GM12891 (cell line): ENCODE results near the gene CDH4.

ENCODE experiments used
- DNase-seq: peaks from one replicate; pipeline ENCODE4 v3.0.0; 2011; ENCODE audit warnings: low spot score; ENCODE audit not compliant: insufficient read length
- FAIRE-seq: peaks from 2 replicates; lab custom pipeline; 2011; peaks lifted over from hg19 to GRCh38; lab: Jason Lieb, UNC
- PAX5 ChIP-seq: IDR thresholded peaks from 2 replicates; pipeline ENCODE4 v1.6.1; 2011; ENCODE audit warnings: low read length, moderate library complexity, mild to moderate bottlenecking; ENCODE audit not compliant: insufficient read depth, severe bottlenecking
- POLR2A ChIP-seq: IDR thresholded peaks from 2 replicates; pipeline ENCODE4 v1.6.1; 2011; ENCODE audit warnings: low read depth, low read length, control low read depth
- POLR2AphosphoS5 ChIP-seq: IDR thresholded peaks from 2 replicates; pipeline ENCODE4 v1.6.1; 2011; ENCODE audit warnings: low read depth, low read length, control low read depth
- POU2F2 ChIP-seq: IDR thresholded peaks from 2 replicates; pipeline ENCODE4 v1.6.1; 2011; ENCODE audit warnings: low read depth, mild to moderate bottlenecking, control low read depth, low read length, moderate library complexity
- SPI1 ChIP-seq: IDR thresholded peaks from 2 replicates; pipeline ENCODE4 v1.6.1; 2011; ENCODE audit warnings: low read depth, low read length, control low read depth
- TAF1 ChIP-seq: IDR thresholded peaks from 2 replicates; pipeline ENCODE4 v1.6.1; 2011; ENCODE audit warnings: low read depth, low read length, control low read depth

The CDH4 gene

GRCh38 chr20:61819921-61820825 lies 568.1 kb downstream of the CDH4 start:
- DNase-seq (no peak), FAIRE-seq (no peak)
- no peak for TF ChIP-seq PAX5
- TF ChIP-seq POLR2A, result no peak
- TF ChIP-seq TAF1, result no peak
- TF ChIP-seq POU2F2, result no peak
- no peak for TF ChIP-seq POLR2AphosphoS5
- no peak for TF ChIP-seq SPI1

- DNase-seq (no peak), FAIRE-seq (no peak)
- TF ChIP-seq PAX5 (no peak), POU2F2 (no peak), POLR2A (no peak), SPI1 (no peak), TAF1 (no peak), POLR2AphosphoS5 (no peak)
These were observed 569.7 kb downstream of the CDH4 start for GRCh38 chr20:61821735-61822134.

DNA sequence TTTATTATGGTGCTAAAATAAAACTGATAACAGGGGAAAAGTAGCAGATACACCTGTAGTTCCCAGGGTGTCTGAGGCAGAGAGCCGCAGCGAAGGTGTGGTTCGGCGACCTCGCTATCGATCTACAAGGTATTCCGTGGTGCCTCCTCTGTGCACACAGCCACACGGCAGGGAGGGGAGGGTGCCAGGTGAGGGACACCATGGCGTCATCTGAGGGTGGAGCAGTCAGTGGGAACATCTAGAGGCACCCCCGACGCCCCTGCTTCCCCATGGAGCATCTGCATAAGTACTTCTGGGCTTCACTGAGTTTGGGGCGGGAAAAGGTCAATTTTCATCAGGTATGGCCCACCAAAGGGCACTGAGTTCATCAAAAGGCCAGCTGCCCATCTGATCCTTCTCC lies 570.3 kb downstream of the CDH4 start:
- DNase-seq (no peak), FAIRE-seq (no peak)
- no peak for TF ChIP-seq POU2F2
- TF ChIP-seq POLR2A, result no peak
- TF ChIP-seq TAF1, result no peak
- TF ChIP-seq PAX5, result no peak
- TF ChIP-seq SPI1, result no peak

- FAIRE-seq (no peak), DNase-seq (no peak)
- no peak for TF ChIP-seq PAX5
These were observed 571.2 kb downstream of the CDH4 start for GRCh38 chr20:61823242-61823641.

GRCh38 chr20:61828891-61829290 lies 576.8 kb downstream of the CDH4 start:
- DNase-seq (no peak), FAIRE-seq (no peak)
- TF ChIP-seq POLR2AphosphoS5 (no peak), SPI1 (no peak), TAF1 (no peak), PAX5 (no peak), POU2F2 (no peak), POLR2A (no peak)

GRCh38 chr20:61829526-61829925 lies 577.5 kb downstream of the CDH4 start:
- FAIRE-seq (no peak), DNase-seq (no peak)

DNA sequence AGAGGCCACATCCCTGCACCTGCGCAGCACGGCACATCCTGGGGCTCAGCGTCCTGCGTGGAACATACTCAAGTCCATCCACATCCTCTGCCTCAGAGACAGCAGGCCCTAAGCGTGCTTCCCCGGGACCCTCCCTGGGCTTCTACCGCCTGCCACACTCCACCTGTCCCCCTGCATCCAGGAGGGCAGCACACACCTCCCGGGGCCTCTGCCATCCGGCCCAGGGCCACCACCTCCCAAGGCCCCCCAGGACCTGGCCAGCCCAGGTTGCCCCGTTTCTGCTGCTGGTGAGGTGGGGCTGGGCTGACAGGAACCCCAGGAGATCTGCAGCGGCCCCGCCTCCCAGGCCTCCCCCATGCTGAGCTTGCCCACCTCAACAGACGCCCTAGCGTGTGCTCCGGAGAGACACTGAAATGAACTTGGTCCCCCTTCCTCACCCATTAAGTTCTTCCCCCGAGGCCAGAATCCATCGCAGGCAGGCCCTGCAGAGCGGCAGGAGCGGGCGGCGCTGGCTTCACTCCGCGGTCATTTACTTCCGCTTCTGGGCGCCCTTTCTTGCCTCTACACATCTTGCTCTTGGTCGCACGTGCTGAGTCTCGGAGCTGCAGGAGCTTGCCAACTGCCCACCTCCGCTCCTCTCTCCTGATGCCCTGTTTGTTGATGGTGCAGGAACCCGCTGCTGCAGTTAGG lies 578.3 kb downstream of the CDH4 start:
- FAIRE-seq (no peak), DNase-seq (no peak)
- TF ChIP-seq PAX5 (no peak), POU2F2 (no peak), POLR2AphosphoS5 (no peak), TAF1 (no peak), POLR2A (no peak), SPI1 (no peak)

More at GRCh38 chr20:61829526-61829925, 577.5 kb downstream of the CDH4 start:
- TF ChIP-seq PAX5, result no peak
- no peak for TF ChIP-seq TAF1
- no peak for TF ChIP-seq POLR2AphosphoS5
- TF ChIP-seq POU2F2, result no peak
- no peak for TF ChIP-seq POLR2A
- TF ChIP-seq SPI1, result no peak

DNA sequence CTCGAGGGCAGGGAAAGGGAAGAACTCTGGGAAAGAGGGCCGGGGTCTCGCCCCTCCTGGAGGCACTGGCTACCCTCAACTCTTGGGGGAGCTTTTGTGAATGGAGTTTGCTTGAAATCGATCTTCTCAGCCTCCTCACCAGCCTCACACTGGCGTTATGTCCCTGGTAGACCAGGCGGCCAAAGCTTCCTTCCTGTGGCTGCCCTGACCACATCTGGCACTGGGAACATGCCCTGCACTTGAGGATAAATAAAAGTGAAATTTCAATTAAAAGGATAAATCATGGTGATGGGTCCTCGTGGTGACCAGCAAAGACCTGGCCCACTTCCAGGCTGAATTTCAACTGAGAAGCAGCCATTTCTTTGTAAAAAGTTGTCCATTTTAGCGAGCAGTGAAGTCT lies 578.9 kb downstream of the CDH4 start:
- no peak for TF ChIP-seq TAF1
- TF ChIP-seq POLR2AphosphoS5, result no peak
- TF ChIP-seq POU2F2, result no peak
- TF ChIP-seq POLR2A, result no peak
- no peak for TF ChIP-seq SPI1
- TF ChIP-seq PAX5, result no peak
- no peak for FAIRE-seq
- DNase-seq, result no peak

DNA sequence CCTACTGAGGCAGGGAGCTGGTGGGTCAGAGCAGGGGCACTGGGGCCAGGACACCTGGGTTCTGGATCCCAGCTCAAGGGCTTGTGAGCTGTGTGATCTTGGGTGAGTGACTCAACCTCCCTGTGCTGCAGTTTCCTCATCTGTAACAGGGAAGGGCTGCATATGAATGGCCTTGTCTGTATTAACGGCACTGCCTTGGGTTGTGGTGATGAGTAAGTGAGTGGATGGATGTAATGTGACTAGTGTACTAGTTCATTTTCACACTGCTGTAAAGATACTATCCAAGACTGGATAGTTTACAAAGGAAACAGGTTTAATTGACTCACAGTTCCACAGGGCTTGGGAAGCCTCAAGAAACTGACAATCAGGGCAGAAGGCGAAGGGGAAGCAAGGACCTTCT lies 580.1 kb downstream of the CDH4 start:
- no peak for TF ChIP-seq POU2F2
- no peak for TF ChIP-seq PAX5
- TF ChIP-seq TAF1, result no peak
- no peak for TF ChIP-seq POLR2A
- no peak for TF ChIP-seq SPI1
- TF ChIP-seq POLR2AphosphoS5, result no peak
- DNase-seq, result no peak
- FAIRE-seq, result no peak
